ENCODE data around the gene RGS13.
A peak's percentile ranks its signal among the peaks of the same experiment; 100 is the strongest.

The RGS13 gene, protein sequence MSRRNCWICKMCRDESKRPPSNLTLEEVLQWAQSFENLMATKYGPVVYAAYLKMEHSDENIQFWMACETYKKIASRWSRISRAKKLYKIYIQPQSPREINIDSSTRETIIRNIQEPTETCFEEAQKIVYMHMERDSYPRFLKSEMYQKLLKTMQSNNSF

DNA sequence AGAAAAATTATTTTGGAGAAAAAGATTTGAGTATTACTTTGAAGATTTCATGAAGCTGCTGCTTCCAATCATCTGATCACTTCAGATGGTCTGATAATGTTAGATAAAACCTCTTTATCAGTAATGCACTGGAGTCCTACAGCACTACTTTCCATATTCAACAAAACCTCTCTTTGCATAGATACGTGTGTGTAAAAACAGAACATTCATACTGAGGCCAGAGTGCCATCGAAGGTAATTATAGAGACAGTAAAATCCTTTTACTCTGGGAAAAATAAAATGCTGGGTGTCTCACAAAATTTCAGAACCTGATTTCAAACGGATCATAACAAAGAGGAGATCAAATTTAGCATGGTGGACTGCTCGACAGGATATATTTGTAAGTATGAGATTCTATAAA is at the start of gene RGS13:
TSS of gene RGS13 (plus strand) at position 209 of the 400 bp plus-strand sequence. CDS start 8,188 bp downstream, outside the sequence.
- DNase-seq = no peak
- intact Hi-C loops (cut with DNase I) = no loop called here

DNA sequence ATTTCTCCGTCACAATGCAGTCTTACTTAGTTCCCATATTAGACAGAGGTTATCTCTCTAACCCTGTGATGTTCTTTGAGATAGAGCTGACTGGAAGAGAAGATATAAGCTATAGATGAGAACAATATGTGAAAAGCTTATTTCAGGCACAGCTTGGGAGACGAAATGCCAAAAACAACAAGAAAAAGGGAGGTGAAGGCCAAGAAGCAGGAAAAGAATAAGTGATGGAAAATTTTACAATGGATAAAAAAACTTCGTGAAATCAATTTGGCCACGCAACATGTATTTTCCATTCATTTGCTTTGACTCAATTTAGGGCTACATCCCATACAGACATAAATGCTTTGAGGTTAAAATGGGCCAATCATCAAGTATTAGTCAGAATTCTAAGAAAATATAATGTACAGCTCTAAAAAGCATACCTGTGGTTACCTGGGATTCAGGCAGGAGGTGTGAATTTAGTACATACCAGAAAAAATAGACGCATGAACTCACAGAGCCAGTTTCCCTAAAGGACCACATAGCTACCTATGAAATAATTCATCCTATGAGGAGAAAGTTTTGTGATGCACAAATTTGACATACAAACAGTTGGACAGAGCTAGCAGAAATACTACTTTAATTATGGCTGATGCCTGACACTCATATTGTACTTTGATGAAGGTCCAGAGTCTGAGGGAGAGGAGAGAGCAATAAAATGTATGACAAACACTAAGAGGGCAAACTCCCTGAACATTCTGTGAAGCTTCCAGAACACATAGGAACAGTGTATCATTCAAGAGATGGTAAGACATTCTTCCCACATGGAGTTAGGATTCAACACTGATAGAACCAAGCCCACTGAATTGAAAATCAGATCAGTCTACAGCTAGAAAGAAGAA is 48.3 kb upstream of the RGS13 start:
- intact Hi-C loops (cut with DNase I) = no loop called here
- DNase-seq = no peak

DNA sequence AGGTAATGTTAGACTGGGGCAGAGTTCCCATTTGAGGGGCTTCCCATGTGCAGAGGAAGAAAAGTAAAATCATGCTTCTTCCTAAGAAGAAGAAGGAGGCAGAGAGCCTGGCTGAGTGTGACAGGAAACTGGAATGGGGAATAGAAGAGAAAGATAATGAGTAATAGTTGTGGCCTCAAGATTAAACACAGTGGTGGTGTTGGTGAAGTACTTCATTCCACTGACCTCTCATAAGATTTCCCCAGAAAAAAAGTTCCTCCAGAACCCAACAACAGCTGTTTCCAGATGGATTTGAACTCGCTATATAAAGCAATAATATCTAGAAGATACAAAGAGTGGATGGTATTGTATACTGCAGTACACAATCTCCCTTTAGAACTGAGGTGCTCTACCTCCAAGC is 47.4 kb upstream of the RGS13 start:
- intact Hi-C loops (cut with DNase I) = no loop called here
- no peak for DNase-seq

DNA sequence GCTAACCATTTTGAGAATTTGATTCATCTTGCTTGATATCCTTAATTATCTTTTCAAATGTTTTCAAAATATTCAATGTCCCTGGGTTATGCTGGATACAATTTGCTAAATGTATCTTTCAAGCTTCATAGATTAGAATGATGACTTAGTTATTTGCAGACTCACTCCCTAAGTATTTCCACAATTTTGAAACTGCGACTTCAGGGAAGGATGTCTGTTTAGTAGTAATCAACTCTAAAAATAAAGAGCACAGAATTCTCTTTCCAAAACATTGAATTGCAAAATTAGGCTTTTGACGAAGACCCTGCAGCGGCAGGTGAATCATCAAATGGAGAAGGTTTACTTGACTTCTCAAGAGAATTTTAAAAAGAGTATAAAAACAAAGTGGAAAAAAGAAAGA is 46.1 kb upstream of the RGS13 start:
- DNase-seq = no peak
- intact Hi-C loops (cut with DNase I) = no loop called here

DNA sequence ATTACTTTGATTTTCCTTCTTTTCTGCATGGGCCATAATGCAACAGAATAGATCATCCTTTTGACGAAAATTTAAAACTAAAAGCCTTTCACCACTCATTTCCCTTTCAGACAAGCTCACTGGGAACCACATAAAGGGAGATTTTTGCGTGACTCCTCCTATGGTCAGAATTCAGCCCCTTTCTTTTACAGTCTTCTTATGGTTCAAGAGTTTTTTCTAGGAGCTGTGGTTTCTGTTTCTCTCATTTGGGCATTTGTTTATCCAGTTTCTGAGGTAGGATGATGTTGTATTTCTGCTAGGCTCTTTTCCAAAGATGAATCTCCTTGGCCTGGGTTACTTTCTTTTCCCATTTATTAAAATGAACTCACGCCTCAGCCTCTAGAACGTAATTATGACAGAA is 43.4 kb upstream of the RGS13 start:
- no peak for DNase-seq
- intact Hi-C loops (cut with DNase I) = no loop called here

DNA sequence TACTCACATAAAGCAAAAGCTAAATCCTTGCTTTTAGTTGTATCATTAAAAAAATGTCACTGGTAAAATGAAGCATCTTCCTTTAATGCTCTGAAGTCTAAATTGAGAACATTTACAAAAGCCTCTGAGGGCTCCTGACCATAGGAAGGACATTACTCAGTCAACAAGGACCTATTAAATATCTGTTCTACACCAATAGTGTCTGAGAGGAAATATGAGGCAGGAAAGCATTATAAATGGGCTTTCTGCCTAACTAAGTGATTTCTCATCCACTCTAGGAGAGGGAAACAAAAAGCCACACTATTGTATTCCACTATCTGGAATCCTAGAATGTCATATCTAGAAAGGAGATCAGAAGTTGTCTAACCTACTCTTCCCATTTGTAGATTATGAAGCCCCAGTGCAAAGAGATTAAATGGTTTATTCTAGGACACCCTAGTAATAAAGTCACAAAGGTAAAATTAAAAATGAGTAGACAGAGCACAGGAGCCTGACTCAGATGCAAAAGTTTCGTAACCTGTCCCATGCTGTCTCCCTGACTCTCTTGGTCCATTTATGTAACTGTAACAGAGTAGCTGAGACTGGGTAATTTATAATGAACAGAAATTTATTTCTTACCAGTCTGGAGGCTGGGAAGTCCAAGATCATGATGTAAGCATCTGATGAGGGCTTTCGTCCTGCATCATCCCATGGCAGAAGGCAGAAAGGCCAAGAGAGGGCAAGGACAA is 42.8 kb upstream of the RGS13 start:
- intact Hi-C loops (cut with DNase I) = no loop called here

DNA sequence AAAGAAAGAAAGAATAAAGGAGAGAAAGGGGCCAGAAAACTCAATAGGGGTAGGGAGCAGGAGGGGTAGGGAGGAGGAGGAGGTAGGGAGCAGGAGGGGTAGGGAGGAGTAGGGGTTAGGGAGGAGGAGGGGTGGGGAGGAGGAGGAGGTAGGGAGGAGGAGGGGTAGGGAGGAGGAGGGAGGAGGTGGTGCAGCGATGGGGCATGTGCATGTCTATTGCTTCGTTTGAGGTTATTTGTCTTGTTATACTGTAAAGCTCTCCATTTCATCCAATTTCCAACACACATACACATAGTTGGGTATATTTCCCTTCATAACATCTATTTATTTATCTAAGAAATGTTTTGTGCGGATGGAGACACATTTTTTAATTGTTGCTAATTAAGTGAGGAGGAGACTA is 40.6 kb upstream of the RGS13 start:
- intact Hi-C loops (cut with DNase I) = no loop called here
- DNase-seq = no peak

More for the DNA sequence above, 42.8 kb upstream of the RGS13 start:
- no peak for DNase-seq

DNA sequence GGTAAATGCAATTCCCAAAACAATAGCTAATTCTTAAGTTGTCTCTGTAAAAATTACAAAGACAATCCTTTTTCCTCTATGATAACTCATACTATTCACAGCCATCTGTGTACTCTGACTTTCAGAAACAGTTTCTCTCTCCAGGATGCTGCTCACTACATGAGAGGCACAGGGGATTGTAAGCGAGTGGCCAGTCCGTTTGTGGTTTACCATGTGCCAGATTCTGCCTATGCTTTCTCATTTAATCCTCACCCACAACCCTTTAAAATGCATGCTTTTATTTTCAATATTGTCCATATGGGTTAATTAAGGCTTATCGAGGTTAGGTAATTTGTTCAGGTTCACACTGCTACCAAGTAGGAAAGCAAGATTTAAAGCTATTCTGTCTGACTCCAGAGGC is 37.4 kb upstream of the RGS13 start:
- no peak for DNase-seq
- intact Hi-C loops (cut with DNase I) = no loop called here

DNA sequence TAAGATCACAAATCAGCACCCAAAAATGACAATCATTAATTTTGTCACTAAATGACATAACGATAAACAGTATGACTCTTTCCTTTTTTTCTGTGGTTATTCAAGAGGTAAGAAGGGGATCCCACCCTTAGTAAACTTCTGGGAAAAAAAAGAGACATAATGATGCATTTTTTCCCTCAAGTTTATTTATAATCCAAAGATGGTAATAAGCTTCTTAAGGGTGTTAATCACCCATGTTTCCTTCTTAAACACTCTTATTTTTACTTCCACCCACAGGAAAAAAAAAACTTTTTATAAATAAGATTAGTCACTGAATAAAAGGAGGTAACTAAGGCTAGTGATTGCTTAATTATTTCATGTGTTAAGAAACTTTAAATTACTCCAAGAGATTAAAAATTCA is 35.7 kb upstream of the RGS13 start:
- no peak for DNase-seq
- intact Hi-C loops (cut with DNase I) = loop anchor here (10.0 kb wide), 1 partner anchor 125 kb away; no protein-coding TSS in a partner anchor

DNA sequence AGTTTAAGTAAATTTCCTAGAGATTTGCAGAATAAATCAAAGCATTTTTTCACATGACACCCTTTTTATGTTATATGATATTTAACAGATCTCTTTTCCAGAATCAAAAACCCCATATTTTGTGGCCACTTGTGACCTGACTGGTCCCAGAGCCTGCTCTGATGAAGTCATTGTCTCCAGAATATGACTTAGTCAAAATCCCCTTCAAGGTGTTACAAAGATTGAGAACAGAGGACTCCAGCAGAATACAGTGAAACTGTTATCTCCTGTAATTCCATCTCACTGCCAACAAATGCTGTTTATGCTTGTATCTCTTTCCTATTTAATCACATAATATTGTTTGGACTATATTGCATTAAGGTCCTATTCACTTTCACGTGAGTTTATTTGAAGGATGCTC is 34.8 kb upstream of the RGS13 start:
- DNase-seq = no peak
- intact Hi-C loops (cut with DNase I) = loop anchor here (10.0 kb wide), 1 partner anchor 126 kb away; no protein-coding TSS in a partner anchor

DNA sequence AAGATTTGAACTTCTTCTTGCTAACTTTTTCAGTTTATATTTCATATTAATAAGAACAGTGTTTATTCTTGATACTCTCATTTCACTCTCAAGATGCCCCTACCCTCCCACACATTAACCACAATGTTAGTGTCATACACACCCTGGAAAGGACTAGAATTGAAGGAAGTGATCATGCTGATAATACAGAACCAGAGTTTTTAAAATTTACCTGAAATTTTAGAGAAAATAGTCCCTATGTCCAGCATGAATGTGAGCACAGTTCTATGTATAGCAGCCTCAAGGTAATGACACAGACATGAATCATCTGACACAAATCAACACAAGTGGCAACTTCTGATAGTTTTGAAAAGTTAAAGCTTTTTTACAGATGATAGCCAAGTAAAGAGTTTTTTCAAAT is 34.4 kb upstream of the RGS13 start:
- intact Hi-C loops (cut with DNase I) = loop anchor here (10.0 kb wide), 1 partner anchor 127 kb away; no protein-coding TSS in a partner anchor
- no peak for DNase-seq

DNA sequence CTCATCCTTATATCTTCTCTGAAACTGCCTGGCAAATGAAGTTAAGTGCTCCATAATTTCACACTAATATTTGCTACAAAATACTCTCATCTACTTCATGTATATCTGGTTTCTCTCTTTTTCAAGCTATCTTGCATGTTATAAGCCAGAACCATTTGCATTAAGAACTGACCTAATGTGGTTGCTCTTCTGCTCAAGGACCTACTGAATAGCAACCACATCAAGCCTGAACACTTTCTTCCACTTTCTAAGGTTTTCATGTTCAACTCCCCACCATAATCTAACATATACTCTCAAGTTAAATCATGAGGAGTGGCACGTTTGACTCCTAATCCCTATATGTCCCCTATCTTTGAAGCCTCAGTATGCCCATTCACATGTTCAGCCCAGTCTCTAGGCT is 33.2 kb upstream of the RGS13 start:
- DNase-seq = no peak
- intact Hi-C loops (cut with DNase I) = loop anchor here (10.0 kb wide), 1 partner anchor 128 kb away; no protein-coding TSS in a partner anchor

DNA sequence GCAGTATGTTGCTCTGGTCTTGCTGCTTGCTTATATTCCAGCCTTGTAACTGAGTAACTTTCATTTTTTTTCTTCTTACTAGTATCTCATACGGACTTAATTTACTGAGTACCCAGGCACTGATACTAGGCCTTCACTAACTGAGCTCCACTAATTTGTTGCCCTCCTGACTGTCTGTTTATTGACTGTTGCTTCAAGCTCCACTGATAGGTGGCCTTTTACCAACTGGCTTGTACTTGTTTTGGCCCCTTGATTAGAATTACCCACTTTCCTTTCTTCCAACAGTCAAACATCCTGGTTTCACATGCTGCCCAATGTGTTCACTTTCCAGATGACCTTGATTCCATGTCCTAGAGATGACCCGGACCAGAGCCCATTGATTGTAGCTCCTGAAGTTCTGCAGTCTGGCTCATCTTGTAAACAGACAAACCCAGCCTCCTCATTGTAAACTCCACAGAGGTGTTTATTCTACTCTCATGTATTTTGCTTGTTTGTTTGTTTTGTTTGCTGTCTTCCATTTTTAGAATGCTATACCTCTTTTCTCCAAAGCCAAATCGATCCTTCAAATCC is 32.6 kb upstream of the RGS13 start:
- no peak for DNase-seq
- intact Hi-C loops (cut with DNase I) = loop anchor here (10.0 kb wide), 1 partner anchor 129 kb away; no protein-coding TSS in a partner anchor

DNA sequence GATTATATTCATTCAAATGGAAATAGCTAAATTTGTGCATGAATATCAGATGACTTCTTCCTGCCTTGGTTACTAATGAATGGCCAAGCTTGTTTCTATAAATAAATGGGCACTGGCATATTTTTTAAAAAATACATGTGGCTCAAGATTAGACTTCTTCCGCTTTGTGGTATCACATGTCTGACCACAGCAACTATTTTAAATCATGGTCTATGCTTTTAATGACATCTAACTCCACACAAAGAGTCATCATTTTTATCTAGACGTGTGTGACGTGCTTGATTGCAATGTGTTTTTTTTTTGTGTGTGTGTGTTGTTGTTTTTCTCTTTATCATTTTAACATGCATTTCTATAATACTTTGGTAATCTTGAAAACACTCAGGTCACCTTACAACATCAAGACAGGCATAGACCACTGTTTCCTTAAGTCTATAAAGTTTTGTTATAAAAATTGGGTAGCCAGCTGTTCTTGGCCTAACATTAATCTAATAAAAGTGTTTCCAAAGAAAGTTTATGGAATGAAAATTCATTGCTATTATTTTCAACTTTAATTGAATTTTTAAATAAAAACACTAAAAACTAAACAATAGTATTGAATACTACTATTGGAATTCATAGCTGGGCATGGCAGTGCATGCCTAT is 30.8 kb upstream of the RGS13 start:
- intact Hi-C loops (cut with DNase I) = loop anchor here (10.0 kb wide), 1 partner anchor 130 kb away; no protein-coding TSS in a partner anchor
- DNase-seq = no peak

DNA sequence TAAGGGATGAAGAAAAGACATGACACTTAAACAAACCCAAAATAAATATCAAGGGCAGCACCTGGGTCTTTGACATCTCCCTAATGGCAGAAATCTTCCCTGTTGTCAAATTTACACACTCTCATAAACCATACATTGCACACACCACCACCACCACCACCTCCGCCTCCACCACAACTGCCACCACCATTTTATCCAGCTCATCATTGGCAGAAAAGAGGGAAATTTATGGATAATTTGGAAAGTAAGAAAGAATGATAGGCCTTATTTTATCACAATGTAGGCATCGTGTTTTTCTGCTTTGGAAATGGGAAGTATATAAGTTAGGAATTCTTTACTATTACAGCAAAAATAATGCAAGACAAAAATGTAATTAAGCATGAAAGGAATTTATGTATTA is 27.3 kb upstream of the RGS13 start:
- intact Hi-C loops (cut with DNase I) = loop anchor here (10.0 kb wide), 1 partner anchor 134 kb away; no protein-coding TSS in a partner anchor
- no peak for DNase-seq

DNA sequence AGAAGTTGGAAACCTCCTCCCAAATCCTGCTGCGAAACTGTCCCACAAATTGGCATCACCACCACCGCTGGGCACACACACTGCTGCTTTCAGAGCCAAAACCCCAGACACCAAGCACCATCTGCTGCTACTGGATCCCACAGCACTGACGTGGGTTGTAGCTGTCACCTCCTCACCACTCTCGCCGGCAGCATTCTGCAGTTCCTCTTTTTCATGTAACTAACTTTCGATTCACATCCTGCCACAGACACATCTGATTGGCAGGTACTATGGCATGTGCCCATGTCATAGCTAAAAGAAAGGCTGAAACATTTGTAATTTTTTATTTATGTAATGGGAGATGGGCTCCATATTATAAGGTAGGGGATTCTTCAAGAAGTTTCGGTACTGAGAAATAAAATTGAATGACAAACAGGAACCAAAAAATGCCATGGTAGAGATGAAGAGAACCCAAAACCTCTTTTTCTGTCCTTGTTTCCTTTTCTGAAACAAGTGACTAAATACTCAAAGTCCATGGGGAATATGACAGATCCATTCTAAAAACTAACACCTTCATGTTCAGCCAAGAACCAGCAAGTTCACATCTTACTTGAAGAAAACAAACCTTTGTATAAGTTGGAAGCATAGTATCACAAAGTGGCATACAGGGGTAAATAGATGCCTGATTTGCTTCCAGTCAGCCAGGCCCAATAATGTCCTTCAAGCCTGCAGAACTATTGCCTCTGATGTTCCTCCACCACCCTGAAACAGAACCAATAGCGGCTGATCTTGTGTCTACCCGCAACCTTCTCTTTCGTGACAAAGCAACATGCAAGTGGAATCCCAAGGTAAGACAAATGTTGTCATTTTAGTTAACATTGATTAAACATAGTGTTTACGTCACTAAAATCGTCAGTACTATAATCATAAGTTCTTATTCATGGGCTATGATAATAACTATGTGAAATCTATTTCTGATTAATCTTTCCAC is 26.6 kb upstream of the RGS13 start:
- peak in 40 of 42 donors; percentile 2 to 64 (median 24) for DNase-seq
- intact Hi-C loops (cut with DNase I) = loop anchor here (10.0 kb wide), 1 partner anchor 135 kb away; no protein-coding TSS in a partner anchor

DNA sequence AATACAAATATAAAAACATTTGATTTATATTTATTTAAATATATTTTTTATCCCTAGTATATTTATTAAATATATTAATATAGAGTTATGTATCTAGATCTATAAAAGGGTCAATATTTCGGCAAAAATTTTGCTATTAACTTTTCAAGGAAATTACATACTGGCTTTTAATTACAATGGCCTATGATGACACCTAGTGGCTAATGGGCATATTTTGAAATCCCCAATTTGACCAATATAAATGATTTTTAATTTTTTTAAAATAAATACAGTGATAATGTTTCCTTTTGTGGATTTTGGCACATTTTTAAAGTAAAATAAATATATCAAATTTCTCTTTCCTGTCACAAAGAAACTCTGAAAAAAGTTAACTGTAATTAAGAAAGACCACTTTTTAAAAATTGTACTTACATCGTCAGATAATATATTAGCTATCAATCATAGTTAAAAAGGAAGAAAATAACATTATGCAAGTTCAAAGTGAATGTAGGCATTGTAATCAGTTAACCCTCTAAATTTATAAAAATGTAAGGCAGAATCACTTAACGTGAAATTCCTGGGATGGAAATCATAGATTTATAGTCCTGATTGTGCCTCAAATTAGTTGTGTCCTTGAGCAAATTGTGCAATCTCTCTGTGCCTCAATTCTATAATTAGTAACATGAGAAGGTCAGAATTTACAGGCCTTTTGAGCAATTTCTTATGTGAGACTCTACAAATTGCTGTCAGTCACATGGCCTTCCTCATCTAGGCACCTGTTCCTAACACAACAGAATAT is 25.6 kb upstream of the RGS13 start:
- intact Hi-C loops (cut with DNase I) = no loop called here
- DNase-seq = no peak
